GM19193 (cell line): ENCODE results near the gene FOXF2.

Experiments used
- POLR2A ChIP-seq: IDR thresholded peaks from 4 replicates; pipeline ENCODE4 v1.6.1; 2011; ENCODE audit not compliant: insufficient read depth, insufficient read length; ENCODE audit errors: extremely low read depth

The FOXF2 gene

GRCh38 chr6:1436334-1437306 is 47.2 kb downstream of the FOXF2 start:
- no peak for TF ChIP-seq POLR2A

GRCh38 chr6:1437553-1438406 is 48.4 kb downstream of the FOXF2 start:
- no peak for TF ChIP-seq POLR2A

GRCh38 chr6:1438471-1438881 is 49.1 kb downstream of the FOXF2 start:
- no peak for TF ChIP-seq POLR2A

- TF ChIP-seq POLR2A = no peak
Measured at GRCh38 chr6:1439349-1439748, 50.0 kb downstream of the FOXF2 start.

- no peak for TF ChIP-seq POLR2A
Measured at GRCh38 chr6:1442929-1443328, 53.6 kb downstream of the FOXF2 start.
